Neutrophil (primary cell): Measurements from ENCODE around the gene TSR1.

Experiments used
- H3K27ac ChIP-seq: fragments of 200-600 bp; sonication (generic); 2 replicates; pipeline ENCODE4 v1.5.1; 2016; ENCODE audit warnings: mild to moderate bottlenecking, moderate library complexity
- H3K27me3 ChIP-seq: fragments of 200-600 bp; sonication (generic); 2 replicates; pipeline ENCODE4 v1.6.0; 2016; ENCODE audit warnings: mild to moderate bottlenecking
- H3K36me3 ChIP-seq: fragments of 200-600 bp; sonication (generic); 2 replicates; pipeline ENCODE4 v1.5.1; 2017
- H3K4me1 ChIP-seq, 2 experiments: fragments of 200-600 bp in 1 of 2; sonication (generic) in 1 of 2; 1 replicate in 1 of 2; 2 replicates in 1 of 2; pipeline versions ENCODE4 v1.5.1 to v1.6.1; 2013 to 2016; ENCODE audit warnings: low read depth in 1 of 2, low read length in 1 of 2, mild to moderate bottlenecking in 1 of 2, moderate library complexity in 1 of 2; ENCODE audit not compliant: control insufficient read depth in 1 of 2, insufficient read depth in 1 of 2
- H3K4me3 ChIP-seq, 2 experiments: fragments of 200-600 bp in 1 of 2; sonication (generic) in 1 of 2; 1 replicate in 1 of 2; 2 replicates in 1 of 2; pipeline ENCODE4 v1.5.1; 2013 to 2016; ENCODE audit warnings: low read depth in 1 of 2, low read length in 1 of 2, mild to moderate bottlenecking in 1 of 2, moderate library complexity in 1 of 2
- H3K9me3 ChIP-seq: fragments of 200-600 bp; sonication (generic); 2 replicates; pipeline ENCODE4 v1.5.1; 2016
- TF ChIP-seq, protein P1 (sequence below): fragments of 200-600 bp; sonication (generic); IDR thresholded peaks from 2 replicates; pipeline ENCODE4 v1.5.1; 2016; ENCODE audit warnings: antibody characterized with exemption

The TSR1 gene

DNA sequence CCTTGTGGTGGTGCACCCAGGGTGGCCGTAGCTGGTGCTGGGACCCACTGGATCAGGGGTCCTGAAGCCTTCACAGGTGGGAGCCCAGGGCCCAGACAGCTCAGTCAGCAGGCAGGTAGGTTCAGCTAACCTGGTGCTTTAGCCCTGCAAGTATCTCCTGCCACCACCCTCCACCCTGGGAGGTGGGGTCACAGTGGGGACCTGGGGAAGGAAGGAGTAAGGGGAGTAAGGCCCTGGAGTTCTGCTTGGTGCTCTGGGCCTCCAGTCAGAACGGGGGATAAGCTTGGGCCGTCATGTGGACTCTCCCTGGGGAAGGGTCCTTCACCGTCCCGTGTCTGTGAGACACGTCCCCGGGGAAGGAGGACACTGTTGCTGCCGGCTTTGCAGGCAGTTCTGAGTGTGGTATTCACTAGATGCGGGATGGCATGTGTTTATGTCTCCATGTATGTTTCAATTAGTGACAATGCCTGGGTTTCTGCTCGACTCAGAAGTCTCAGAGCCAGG, 21.7 kb upstream of the TSR1 start:
- Histone ChIP-seq H3K4me1 (no peaks in the 10 kb centered on the region), H3K36me3 (peaks cover 33% of the 10 kb centered on the region), H3K27me3 (no peaks in the 10 kb centered on the region), H3K4me3 (no peak overlapping the region), H3K27ac (no peak overlapping the region), H3K9me3 (no peaks in the 10 kb centered on the region)
- TF ChIP-seq, protein P1, sequence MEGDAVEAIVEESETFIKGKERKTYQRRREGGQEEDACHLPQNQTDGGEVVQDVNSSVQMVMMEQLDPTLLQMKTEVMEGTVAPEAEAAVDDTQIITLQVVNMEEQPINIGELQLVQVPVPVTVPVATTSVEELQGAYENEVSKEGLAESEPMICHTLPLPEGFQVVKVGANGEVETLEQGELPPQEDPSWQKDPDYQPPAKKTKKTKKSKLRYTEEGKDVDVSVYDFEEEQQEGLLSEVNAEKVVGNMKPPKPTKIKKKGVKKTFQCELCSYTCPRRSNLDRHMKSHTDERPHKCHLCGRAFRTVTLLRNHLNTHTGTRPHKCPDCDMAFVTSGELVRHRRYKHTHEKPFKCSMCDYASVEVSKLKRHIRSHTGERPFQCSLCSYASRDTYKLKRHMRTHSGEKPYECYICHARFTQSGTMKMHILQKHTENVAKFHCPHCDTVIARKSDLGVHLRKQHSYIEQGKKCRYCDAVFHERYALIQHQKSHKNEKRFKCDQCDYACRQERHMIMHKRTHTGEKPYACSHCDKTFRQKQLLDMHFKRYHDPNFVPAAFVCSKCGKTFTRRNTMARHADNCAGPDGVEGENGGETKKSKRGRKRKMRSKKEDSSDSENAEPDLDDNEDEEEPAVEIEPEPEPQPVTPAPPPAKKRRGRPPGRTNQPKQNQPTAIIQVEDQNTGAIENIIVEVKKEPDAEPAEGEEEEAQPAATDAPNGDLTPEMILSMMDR = no peak

DNA sequence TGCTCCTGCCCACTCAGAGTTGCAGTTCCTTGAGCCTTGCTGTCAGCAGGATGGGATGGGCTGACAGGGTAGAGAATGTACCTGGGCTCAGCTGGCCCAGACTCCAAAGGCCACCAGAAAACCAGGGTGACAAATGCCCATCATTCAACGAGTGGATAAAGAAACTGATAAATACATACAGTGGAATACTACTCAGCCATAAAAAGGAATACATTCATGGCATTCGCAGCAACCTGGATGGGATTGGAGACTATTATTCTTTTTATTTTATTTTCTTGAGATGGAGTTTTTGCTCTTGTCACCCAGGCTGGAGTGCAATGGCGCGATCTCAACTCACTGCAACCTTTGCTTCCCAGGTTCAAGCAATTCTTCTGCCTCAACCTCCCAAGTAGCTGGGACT, 21.0 kb upstream of the TSR1 start:
- TF ChIP-seq, protein P1 = no peak
- peaks cover 26% of the 10 kb centered on the region for H3K36me3 ChIP-seq
- H3K4me3 ChIP-seq = no peak overlapping the region
- H3K4me1 ChIP-seq = no peaks in the 10 kb centered on the region
- no peak overlapping the region for H3K27ac ChIP-seq
- H3K9me3 ChIP-seq = no peaks in the 10 kb centered on the region
- H3K27me3 ChIP-seq = no peaks in the 10 kb centered on the region

DNA sequence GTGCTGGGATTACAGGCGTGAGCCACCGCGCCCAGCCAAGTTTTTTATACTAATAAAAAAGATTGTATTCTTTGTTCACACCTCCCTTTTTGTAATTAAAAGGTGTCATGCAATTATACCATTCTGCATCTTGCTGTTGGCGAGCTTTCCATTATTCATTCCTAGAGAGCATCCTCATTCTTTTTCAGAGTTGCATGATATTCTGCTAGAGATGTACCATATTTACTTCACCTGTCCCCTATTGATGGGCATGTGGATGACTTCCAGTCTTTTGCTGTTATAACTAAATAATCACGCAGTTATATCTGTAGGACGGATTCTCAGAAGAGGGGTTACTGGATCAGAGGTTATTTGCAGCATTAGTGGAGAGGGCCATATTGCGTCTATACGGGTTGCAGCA, 18.1 kb upstream of the TSR1 start:
- H3K27me3 ChIP-seq = no peaks in the 10 kb centered on the region
- no peaks in the 10 kb centered on the region for H3K4me1 ChIP-seq
- no peak overlapping the region for H3K4me3 ChIP-seq
- peaks cover 2% of the 10 kb centered on the region for H3K36me3 ChIP-seq
- TF ChIP-seq, protein P1 = no peak
- no peak overlapping the region for H3K27ac ChIP-seq
- no peaks in the 10 kb centered on the region for H3K9me3 ChIP-seq

DNA sequence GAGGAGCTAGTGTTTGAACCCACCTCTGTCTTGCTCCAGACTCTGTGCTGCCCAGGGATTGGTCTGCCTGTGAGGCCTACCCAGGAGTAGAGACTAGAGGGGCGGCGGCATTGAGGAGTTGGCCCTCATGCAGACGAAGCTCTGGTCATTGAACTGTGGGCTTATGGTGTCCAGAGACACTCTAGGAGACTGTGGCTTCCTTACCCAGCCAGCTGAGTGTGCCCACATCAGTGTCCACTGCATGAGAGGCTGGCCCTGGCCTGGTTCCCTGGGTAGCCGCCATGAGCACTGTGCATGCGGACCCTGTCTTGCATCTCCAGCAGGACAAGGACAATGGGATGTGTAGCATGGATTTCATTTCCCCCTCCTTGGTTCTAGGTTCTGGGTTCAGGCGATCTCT, 15.0 kb upstream of the TSR1 start:
- TF ChIP-seq, protein P1 = no peak
- H3K36me3 ChIP-seq = peaks cover 3% of the 10 kb centered on the region

DNA sequence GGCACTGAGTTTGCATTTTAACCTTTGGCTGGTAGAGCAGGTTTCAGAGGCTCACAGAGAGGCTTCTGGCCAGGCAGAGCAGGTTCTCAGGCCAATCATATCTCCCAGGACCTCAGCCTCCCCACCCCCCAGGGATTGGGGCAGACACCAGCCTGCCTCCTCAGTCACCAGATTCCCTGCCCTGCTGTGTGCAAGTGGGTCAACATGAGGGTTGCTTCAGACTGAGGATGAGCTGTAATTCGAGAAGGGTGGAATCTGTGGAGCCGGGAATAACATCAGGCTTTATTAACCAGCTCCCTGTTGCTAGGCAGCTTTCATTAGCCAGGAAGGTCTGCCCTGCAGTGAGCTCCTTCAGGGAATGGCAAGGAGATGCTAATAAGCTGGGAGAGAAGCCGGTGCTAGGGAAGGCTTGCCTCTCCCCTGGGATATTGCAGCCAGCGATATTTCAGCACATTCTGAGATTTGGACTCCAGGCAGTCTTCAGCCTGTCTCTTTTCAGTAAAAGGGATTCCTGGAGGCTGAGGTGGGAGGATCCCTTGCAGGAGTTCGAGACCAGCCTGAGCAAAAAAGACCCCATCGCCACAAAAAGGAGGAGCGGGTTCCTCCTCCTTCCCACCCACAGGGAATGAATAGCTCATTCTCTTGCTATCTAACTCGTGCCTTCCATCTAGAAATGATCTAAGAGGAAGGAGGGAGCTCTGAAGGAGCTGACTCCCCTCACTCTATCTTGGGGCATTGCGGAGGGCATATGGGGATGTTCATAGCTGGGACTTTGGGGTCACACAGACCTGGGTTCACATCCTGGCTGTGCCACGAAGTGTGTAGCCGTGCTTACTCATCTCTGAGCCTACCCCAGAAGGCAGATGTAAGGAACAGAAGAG, 11.8 kb upstream of the TSR1 start:
- Histone ChIP-seq H3K4me3 (no peak overlapping the region), H3K4me1 (no peaks in the 10 kb centered on the region), H3K27ac (no peak overlapping the region), H3K27me3 (no peaks in the 10 kb centered on the region), H3K9me3 (no peaks in the 10 kb centered on the region), H3K36me3 (peaks cover 23% of the 10 kb centered on the region)
- TF ChIP-seq, protein P1 = no peak

More for the DNA sequence above, 15.0 kb upstream of the TSR1 start:
- Histone ChIP-seq H3K27ac (no peak overlapping the region), H3K27me3 (no peaks in the 10 kb centered on the region), H3K4me3 (no peak overlapping the region), H3K9me3 (no peaks in the 10 kb centered on the region), H3K4me1 (no peaks in the 10 kb centered on the region)
